GM19455 (cell line): Measurements from ENCODE around the gene AIMP2.
"Not testable (repeated sequence)": the region's sequence is repeated elsewhere in the genome, so short reads cannot be mapped to it uniquely, and the experiment has no call there.

Source experiments
- ATAC-seq: cut with Tn5 transposase; IDR thresholded peaks from one replicate; pipeline ENCODE4 v1.9.1; 2021; ENCODE audit not compliant: unreplicated experiment

Gene AIMP2

DNA sequence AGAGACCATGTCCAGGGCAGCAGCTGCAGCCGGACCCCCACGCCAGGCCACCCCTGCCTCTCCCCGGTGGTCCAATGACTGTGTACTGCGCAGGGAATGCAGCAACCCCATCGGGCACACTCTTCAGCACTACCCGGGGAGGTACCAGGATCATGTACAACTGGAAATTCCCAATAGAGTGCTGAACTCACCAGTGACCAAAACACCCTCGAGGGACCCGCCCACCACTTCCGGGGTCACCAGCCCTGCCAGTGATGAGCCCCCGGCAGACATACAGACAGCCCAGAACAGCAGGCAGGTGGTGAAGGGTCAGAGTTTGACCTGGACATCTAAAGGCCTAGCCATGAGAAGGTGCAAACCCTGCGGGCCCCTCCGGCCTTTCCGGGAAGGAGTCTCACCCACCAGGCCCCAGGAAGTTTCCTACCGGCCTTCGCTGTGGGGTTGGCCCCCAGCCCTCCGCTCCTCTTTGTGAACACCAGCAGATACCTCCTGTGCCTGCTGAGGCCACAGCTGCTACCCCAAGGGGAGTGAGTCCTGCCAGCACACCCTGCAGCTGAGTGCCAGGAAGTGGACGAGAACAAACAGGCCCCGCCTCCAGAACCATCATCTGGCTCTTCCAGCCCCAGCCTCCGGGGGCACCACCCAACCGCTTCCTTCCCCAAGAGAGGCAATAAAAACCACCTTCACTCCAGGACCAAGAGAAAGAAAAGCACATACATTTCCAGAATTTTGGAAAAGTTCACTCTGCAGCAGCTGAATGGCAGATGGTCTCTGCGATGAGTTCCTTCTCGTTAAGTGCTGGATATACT lies 17.1 kb downstream of the AIMP2 start:
- ATAC-seq = peak; percentile 86

- ATAC-seq = no peak
Measured at GRCh38 chr7:6026820-6027311, 17.8 kb downstream of the AIMP2 start.

DNA sequence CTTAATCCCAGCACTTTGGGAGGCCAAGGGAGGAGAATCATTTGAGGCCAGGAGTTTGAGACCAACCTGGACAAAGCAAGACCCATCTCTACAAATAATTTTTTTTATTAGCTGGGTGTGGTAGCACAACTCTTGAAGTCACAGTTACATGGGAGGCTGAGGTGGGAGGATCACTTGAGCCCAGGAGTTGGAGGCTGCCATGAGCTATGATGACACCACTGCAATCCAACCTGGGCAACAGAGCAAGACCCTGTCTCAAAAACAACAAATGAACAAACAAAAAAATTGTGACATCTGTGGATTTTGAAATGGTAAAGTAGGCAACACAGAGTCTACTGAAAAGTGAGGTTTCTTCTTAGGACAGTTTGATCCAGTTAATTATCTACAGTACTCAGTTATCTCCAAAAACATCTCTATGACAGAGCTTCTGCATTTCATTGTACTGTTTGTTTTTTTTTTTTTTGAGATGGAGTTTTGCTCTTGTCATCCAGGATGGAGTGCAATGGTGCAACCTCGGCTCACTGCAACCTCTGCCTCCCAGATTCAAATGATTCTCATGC lies 18.8 kb downstream of the AIMP2 start:
- no peak for ATAC-seq

DNA sequence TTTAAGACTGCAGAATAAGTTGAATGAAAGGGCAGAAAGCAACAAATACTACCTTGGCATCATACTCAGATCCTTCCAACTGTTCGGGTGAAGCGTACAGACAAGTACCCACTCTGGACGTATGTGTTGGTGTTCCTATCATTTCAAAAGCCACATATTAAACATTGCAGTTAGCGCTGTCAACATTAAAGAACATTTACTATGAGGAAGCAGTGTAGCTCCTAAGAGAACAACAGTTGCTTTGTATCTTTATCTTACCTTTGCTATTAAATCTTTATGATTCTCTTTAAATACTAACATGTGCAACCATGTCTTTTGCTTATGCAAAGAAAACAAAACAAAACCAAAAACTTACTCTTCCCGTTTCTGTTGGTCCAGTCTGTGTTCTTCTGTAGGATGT lies 19.5 kb downstream of the AIMP2 start:
- no peak for ATAC-seq

GRCh38 chr7:6030988-6031387 lies 21.9 kb downstream of the AIMP2 start, which contains the start of gene ANKRD61:
TSS of gene ANKRD61 (plus strand) at chr7:6031376. CDS start at chr7:6031376, 0 bp downstream.
- no peak for ATAC-seq

GRCh38 chr7:6031567-6031966 lies 22.5 kb downstream of the AIMP2 start:
- ATAC-seq = no peak

GRCh38 chr7:6032167-6032566 lies 23.1 kb downstream of the AIMP2 start:
- ATAC-seq = no peak

DNA sequence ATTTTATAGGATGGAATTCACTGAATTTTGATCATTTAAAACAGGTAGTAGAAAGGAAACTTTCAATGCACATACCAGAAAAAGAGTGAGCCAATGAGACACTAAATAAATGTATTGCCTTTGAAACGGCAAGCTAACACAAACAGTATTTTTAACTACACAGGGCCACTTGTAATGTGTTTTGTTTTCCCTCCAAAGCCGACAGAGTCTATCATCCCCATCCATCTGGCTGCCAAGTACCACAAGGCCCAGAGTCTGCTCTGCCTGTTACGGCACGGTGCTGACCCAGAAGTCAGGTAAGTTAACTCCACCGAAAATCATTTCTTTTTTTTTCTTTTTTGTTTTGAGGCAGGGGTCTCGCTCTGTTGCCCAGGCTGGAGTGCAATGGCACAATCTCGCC lies 23.6 kb downstream of the AIMP2 start:
- no peak for ATAC-seq

DNA sequence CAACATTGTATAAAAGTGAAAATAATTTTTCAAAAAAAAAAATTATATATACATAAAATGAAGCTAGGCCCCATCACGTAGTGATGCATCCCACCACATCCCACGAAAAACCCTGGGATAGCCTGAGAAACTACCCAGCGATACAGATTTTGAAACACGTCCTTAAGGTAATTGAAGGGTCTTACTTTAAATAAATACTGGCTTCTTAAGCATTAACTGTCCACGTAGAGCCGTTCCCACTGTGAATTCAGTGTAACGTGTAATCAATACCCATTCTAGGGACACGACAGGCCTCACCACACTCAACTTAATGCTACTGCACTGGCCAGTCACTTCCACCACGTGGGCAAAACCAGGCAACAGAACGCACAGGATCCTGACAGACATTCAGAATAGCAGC lies 26.1 kb downstream of the AIMP2 start:
- no peak for ATAC-seq

DNA sequence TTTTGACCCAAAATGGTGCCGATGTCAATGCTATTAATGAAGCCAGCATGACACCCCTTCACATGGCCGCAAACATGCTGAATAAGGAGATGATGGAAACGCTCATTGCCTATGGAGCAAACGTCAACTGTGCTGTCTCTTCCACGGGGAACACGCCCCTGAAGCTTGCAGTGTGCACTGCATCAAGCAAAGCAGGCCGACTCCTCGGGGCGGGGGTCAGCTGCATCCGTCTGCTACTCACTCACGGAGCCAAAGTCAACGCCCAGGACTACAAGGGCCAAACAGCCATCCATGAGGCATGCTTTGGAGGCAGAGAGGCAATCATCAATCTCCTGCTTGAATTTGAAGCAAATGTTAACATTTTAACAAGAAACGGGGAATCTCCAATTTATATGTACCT lies 26.6 kb downstream of the AIMP2 start:
- ATAC-seq = no peak

GRCh38 chr7:6049780-6050179 lies 40.7 kb downstream of the AIMP2 start:
- ATAC-seq = no peak

- ATAC-seq = not testable (repeated sequence)
Measured at GRCh38 chr7:6051185-6051584, 42.1 kb downstream of the AIMP2 start.

- no peak for ATAC-seq
Measured at GRCh38 chr7:6056616-6057015, 47.5 kb downstream of the AIMP2 start.

DNA sequence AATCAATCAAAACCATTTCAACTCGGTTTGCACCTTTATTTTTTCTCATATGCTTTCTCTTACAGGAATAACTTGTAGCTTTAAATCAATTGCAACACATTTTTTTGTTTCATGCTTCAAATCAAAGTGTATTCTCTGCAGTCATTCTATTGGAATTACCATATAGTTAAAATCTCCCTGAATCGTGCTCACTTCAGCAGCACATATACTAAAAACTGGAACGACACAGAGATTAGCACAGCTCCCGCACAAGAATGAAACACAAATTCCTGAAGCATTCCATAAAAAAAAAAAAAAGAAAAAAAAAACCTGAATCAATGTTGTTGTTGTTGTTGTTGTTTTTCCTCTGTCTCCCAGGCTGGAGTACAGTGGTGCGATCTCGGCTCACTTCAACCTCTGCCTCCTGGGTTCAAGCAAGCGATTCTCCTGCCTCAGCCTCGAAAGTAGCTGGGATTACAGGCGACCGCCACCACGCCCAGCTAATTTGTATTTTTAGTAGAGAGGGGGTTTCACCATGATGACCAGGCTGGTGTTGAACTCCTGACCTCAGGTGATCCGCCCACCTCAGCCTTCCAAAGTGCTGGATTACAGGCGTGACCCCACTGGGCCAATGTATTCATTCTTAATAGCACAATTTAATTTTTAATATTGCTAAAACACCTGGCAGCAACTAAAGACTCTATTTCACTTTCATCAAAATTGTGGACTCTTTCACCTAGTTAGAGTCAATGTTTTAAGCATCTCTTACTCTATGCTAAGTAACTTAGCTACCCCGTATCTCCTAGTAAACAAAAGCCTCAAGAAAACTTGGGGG lies 48.5 kb downstream of the AIMP2 start:
- no peak for ATAC-seq

DNA sequence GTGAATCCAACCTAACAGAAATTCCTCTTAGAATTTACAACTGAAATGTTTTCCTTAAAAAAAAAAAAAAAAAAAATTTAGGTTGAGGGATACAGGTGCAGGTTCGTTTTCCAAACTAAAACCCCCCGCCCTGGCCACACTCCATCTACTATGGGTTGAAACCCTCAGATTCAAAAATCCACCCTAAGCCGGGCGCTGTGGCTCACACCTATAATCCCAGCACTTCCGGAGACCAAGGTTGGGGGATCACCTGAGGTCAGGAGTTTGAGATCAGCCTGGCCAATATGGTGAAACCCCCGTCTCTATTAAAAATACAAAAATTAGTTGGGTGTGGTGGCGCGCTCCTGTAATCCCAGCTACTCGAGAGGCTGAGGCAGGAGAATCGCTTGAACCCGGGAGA lies 50.9 kb downstream of the AIMP2 start:
- not testable (repeated sequence) for ATAC-seq

DNA sequence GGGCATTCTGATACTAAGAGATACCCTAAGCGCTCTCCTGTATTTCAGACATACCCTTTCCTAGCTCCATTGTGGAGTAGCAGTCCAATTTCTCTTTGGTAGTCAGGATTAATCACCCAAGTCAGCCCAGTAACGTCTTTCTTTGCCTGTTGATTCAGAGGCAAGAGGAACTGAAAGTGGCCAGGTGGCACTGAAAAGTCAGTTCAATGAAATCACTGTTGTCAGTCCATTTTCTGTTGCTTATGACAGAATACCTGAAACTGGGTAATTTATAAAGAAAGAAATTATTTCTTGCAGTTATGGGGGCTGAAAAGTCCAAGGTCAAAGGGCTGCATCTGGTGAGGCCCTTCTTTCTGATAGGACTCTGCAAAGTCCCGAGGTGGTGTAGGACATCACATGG lies 62.3 kb downstream of the AIMP2 start:
- peak; percentile 68 for ATAC-seq
